ENCODE data around the gene UTRN.

UTRN gene

DNA sequence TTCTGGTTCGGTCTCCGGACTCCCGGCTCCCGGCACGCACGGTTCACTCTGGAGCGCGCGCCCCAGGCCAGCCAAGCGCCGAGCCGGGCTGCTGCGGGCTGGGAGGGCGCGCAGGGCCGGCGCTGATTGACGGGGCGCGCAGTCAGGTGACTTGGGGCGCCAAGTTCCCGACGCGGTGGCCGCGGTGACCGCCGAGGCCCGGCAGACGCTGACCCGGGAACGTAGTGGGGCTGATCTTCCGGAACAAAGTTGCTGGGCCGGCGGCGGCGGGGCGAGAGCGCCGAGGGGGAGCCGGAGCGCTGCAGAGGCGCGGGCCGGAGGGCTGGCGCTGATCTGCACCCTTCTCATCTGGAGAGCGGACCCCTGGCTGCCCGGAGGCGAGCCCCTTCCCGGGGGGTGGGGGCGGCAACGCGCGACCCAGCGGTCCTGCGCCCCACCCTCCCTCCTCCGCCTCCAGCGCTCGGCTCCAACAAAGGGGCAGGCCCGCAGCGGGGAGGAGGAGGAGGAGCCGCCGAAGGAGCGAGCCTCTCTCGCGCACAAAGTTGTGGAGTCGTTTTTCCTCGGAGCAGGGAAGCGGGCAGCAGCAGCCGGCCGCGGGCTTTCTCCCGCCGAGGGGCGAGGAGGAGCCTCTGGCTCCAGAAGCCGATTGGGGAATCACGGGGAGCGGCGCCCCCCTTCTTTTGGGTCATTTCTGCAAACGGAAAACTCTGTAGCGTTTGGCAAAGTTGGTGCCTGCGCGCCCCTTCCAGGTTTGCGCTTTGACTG is at the start of gene UTRN:
Gene UTRN, plus strand, starts transcription at position 553 of the 765 bp plus-strand sequence. CDS start 6,494 bp downstream, outside the sequence.
- DNase-seq (ENCODE audit: low read depth in 2 of 2): peak; percentile 30 to 41

DNA sequence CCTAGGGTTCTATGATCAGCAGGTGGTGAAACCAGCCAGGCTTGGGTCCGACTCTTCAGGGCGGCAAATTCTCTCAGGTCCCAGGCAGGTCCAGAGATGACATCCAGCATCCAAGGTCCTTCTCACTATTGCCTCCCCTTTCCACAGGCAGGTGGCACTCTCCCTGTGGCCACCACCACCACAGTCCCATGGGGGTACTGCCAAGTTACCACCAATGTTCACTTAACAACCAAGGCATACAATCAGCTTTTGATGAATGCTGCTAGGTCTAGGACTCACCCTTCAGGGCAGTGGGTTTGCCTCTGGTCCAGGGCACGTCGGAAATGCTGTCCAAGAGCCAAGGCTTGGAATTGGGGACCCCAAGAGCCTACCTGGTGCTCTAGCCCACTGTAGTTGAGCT is 40.4 kb upstream of the UTRN start:
- no peak for DNase-seq (ENCODE audit: low read depth in 2 of 2)

DNA sequence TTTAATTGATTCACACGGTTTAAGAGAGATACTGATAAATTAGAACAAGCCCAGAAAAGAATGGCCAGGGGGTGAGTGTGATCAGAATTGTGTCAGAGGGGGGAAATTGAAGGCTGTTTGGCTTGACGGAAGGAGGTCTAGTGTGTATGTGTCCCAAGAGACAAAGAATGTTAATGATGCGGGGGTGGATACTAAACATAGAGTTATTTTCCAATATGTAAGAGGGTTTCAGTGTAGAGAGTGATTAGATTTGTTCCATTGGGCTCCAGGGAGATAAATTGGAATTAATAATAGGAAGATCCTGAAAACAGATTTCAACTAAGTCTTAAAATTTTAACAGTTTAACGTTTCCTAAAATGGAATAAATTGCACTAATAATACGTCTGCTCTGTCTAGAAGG is 38.1 kb upstream of the UTRN start:
- no peak for DNase-seq (ENCODE audit: low read depth in 2 of 2)

DNA sequence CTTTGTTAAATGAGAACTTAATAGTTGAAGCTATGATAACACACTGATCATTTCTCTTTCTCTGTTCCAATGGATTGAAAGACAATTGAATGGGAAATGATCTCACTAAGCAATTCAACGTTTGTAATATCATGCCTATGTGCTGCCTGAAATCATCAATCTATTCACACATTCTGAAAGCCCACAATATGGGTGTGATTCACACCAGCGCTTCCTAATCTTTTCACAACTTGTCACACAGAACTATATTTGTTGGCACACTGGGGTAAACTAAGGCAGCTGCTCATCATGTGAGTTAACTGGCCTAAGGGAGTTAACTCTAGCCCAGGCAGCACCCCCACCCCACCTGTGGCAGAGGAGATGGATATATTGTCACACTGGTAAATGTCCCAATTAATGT is 37.1 kb upstream of the UTRN start:
- DNase-seq (ENCODE audit: low read depth in 2 of 2): no peak

DNA sequence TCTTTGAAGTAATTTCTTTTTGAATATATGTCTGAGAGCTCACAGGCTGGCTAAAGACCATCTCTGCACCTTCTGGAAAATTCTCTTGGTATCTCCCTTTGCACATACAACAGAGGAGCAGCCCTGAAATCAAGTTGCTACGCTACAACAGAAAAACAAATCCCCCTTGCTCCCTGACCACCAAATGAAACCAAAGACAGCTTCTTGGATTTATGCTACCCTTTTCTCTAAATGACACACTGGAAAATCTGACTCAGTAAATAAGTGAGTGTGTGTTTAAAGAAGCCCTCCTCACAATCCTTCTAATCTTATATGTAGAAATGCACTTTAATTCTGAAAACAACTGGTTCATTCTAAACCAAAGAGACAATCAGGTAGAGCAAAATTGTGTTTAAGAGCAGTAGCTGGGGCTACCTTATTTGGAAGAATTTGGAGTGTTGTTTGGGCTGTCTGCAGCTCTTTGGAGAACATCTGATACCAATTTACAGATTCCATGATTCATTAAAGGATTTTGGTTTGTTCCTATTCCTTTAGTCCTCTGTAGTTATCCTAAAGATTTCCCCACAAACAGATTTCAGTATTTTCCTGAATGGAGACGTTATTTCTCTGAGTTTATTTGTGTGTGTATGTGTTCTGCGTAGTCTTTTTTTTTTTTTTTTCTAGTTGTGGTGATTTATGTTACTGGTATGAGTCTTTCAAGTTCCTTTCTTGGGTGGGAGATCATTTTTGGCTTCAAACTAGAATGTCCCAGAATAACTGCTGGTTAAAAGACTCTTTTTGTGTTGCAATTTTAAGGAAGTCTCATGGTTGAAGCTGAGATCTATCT is 36.4 kb upstream of the UTRN start:
- DNase-seq (ENCODE audit: low read depth in 2 of 2): no peak

DNA sequence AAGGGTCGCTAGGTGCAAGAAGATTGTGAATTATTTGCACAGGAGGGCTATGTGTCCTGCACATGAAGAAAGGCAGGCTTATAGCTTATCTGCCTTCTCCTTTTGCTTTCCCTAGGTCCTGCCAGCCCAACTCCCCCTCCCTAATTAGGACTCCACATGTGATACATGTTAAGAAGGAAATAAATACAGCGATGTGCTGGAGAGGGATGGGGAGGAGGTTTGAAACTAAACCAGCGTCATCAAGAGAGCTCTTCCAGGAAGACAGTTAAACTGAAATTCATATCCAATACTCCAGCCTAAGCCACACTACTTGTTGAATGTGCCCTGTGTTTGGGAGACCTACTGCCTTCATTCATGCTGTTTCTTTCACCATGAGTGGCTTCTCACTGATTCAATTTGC is 34.9 kb upstream of the UTRN start:
- DNase-seq (ENCODE audit: low read depth in 2 of 2): no peak

DNA sequence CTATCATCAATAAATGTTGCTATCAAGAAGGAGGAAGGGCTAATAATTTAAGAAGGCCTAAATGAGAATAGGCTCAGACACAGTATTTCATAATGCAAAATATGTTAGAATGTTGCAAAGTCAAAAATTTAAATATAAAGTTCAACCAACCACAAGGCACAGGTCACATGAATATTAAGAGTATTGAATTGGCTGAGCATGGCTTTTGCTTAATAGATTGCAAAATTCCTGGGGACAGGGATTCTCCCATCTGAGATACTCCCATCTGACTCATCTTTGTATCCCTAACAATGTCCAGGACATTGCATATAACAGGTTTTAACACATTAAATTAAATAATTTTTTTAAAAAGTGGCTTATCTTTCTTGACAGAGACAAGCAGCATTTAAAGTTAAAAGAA is 32.9 kb upstream of the UTRN start:
- no peak for DNase-seq (ENCODE audit: low read depth in 2 of 2)

DNA sequence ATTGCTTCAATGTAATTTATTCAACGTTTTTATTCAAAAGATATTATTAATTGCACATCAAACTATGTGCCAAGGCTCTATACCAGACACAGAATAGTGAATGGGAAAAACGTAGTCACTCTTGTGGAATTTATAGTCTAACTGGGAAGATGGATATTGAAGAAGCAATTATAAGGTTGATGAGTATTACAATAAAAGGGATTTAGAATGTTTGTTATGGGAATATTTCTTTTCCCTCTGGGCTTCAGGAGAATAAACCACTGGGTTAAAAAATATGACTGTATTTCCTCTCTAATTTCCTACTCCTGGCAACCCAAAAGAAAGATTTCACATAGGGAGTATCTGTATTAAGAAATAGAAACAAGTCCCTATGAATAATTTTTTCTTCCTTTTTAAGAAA is 25.1 kb upstream of the UTRN start:
- no peak for DNase-seq (ENCODE audit: low read depth in 2 of 2)

DNA sequence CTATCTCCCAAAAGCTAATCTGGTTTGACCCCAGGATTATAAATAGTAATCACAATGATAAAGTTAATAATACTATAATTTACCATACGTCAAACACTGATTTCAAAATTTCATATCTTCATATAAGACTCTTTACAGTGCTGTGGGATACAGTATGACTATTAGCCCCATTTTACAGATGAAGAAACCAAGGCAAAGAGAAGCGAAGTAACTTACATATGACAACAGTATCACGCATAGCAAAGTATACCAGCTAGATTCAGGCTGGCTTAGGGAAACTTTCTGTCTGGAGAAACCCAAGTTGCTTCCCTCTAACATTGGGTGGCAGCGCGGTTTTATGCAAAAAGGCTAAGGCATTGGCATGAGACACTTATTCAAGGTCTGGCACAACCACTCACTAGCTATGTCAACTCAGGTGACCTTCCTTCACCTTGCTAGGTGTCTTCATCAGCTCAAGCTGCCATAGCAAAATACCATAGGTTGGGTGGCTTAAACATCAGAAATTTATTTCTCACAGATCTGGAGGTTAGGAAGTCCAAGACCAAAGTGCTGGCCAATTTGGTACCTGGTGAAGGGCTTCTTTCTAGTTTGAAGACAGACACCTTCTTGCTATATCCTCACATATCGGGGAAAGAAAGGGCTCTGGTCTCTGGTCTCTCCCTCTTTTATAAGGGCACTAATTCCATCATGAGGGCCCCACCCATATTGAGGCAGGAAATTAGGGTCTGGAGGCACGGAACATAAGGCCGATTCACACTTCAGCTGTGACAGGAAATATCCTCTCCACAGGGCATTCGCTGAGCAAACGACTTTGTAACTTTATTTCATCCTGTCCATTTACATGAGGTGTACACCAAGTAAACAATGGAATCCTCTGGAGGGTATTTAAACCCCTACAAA is 22.4 kb upstream of the UTRN start:
- DNase-seq (ENCODE audit: low read depth in 2 of 2): no peak

DNA sequence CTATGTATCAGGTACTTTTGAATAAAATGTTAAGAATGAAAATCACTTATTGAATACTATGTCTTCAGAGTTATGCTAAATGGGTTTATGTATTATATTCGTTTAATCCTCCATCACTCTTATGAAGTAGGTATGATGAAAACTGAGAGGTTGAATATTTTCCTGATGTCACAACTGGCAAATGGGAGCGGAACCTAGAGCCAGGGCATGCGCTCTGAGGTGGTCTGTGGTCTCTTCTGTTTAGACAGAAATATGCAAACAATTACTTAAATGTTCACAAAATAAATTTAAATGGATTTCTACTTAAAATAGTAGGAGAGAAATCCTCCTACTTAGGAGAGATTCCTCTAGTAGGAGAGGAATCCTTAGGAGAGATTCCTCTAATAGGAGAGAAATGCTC is 21.3 kb upstream of the UTRN start:
- DNase-seq (ENCODE audit: low read depth in 2 of 2): no peak

DNA sequence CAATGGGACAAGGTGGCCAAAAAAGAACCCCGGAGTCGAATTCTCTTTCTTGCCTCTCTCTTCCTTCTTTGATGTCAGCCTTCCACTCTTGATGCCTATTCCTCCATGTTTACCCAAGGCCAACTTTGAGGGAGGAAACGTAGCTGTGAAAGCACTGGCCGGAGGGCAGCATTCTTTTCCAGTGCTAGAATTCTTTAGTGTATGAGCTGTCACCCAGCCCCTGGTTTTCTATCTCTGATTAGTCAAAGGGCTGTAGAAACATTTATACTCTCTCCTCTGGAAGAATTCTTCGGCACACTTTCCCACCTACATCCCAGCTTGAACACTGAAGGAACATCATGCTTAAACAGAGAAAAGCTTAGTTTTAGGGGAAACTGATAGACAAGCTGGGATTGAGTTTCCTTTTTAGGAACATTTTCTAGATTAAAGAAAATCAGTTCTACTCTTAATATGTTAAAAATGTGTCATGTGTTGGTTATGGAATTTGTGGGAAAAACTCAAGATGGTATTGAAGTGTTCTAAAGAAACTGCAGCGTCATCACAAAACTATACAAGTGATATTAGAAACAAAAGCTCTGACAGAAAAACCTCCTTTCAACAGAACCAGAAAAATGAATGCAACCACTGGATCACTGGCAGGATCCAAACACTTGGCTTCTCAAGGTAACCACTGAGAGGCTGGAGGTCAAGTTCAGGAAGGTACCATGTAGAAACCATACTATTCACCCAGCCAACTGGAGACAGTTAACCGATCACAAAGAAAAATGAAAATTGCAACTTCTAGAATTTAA is 20.7 kb upstream of the UTRN start:
- no peak for DNase-seq (ENCODE audit: low read depth in 2 of 2)

DNA sequence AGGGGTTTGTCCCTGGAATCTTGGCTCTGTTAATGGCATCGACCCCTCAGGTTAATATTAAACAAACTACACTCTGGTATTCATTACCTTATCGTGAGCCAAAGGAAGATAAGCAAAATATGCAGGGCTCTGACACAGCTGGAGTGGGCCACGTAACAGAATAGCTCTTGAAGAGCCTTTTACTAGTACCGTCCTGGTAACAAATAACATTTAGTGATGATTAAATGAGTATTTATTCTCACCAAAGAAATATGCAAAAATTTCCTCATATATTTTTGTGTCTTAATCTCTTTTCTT is 20.1 kb upstream of the UTRN start:
- DNase-seq (ENCODE audit: low read depth in 2 of 2): no peak

DNA sequence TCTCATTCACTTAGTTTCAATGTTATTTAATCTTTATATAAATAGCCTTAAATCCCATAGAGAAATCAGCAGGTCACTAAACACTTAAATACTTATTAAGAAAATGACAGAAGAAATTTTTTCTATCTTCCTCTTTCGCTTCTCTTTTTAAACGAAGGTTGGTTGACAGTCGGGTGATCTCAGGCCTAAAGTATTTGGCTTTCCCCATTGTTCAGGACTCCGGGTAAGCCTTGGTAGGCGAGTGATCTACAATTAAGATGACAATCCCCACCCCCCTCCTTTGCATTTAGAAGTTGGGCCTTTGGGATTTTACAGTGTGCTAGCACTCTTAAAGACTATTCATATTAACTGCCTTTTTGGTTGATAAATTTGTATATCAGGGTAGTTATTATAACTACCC is 19.7 kb upstream of the UTRN start:
- DNase-seq (ENCODE audit: low read depth in 2 of 2): no peak

DNA sequence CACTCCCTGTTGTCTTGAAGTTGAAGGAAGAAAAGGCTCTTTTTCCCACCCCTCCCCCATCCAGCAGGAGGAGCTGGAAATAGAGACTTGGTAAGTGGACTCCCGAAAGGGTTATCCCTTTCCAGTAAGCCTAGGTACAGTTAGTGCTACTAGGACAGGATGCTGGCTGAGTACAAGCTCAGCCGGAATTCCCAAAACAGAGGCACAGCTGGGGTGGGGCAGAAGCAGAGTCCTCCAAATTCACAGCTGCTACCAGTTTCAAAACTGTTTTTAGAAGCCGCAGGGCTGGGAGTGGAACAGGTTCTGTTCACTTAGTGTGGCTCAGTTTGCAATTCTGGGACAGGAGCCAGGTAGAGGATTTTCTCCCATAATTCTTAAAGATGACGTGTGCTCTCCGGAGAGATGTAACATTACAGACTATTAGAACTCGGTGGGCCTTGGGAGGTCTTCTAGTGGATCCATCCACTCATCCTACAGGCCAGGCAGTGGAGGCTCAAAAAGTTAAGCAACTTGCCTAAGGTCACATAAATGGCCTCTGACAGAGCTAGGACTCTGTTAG is 19.0 kb upstream of the UTRN start:
- DNase-seq (ENCODE audit: low read depth in 2 of 2): no peak

DNA sequence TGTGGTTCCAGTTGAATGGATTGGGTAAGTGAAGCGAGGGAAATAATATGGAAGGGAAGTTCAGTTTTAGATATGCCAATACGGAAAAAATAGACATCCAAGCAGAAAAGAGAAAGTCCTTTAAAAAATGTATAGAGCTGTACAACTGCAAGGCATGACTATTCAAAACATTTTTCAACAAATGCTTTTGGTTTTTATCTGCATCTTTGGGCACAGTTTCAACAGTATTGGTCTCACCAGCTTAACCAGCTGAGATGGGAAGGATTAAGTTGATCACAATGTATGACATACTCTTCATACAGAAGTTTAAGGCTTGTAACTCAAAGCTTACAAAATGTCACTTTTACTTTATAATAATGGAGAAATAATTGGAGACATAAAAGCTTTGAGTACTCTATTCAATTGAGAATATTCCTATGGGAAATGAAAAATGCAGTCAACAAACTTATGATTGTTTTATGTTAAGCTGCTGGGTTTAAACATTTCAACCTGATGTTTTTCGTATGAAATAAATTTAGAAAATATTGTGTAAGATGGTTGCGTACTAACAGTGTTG is 16.3 kb upstream of the UTRN start:
- DNase-seq (ENCODE audit: low read depth in 2 of 2): no peak

DNA sequence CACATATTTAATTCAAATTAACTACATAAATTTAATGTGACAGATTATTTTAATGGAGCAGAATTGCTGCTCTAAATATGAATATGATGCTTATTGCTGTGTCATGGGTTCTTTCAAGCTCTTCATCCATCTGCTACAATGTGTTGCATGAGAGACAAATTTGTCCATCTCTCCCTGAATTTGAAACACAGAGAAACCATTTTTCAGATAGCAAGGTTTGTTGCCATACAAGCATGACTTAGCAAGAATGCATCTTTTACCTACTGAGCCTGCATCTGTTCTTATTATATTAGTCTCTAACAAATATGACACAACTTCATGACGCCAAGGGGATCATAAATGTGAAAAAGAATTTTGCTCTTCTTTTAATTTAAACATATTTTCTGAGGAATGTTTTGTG is 8.0 kb upstream of the UTRN start:
- DNase-seq (ENCODE audit: low read depth in 2 of 2): no peak

DNA sequence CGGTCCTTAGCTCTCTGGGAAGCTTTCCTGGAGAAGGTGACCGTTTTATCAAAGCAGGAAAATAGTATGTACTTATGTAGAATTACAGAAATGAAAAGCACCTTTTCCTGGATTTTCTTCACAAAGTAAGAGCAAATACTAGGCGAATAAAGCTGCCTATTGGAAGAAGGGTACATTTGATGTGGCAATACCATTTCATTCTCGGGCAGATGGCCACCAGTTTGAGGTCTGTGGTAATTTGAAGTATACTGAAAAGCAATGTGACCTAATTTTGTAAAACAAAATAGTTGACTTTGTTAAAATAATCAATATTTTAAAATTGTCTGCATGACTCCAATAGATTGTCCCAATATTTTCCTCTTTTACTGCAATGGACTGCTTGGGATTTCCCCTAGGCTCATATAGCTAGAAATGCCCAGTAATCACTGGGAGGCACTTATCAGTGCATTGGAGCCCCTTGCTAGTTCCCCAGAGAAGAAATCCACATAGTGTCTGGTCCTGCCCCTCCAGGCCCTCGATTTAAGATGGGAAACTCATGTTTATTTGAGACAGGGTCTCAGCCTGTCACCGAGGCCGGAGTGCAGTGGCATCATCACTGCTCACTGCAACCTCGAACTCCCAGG is 7.4 kb upstream of the UTRN start:
- DNase-seq (ENCODE audit: low read depth in 2 of 2): no peak

DNA sequence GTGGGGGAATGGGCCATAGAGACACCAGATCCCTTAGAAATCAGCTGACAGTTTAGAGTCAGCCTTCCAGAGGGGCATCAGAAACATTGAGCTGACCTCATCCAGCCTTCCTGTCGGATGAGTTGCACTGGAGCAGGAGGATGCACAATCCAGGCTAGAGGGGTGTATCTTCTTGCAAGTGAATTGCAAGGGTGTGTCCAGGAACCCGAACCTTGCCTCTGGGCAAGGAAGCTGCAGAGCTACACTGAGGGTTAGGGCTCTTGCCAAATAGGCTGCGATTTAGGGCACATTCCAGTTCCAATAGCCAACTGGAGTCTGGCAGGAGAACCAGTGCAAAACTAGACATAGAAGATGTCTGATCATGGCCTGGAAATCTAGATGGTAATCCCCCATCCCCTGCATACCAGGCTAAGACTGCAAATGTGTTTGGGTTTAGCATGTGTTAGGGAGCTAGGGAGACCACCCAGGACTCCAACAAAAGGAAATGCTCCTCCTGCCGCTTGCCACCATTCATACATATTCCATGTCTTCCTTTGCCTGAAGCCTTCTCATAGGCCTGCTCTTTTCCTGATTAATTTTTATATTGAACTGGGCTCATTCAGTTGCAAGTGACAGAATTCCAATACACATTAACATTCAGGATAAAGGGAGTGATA is 6.3 kb upstream of the UTRN start:
- DNase-seq (ENCODE audit: low read depth in 2 of 2): no peak

DNA sequence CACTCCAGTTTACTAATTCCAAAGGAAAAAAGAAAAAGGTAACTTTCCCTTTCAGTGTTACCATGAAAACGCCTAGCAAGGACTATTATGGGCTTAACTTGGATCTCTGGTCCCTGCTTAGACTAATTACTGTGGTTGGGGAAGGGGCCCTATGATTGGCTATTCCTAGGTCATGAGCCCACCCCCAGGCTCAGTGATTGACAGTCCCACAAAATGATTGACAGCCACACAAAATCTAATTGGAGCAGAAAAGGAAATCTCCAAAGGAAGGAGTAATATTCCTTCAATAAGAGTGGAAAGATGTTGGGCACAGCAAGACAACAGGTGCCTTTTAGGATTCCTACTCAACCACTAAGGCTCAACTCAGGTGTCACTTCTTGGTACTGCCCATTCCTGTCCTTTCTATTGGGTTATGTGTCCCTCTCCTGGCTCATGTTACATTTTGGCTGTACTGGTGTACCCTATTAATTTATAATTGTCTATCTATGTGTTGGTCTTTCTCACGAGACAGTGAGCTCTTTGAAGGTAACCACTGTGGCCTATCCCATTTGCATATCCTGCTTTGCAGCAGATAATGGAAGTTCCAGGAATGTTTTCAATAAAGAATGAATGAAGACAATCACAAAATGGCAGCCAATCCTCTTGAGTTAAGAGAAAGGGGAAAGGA is 5.5 kb upstream of the UTRN start:
- DNase-seq (ENCODE audit: low read depth in 2 of 2): no peak
